Stomach (tissue), 19 donors: Measurements from ENCODE around the gene FCGR2B. TPM values are rescaled to one million over a fixed set of nuclear protein-coding genes. Genes with fewer than 3 reads are reported as not detected.
"Not testable (repeated sequence)": the region's sequence is repeated elsewhere in the genome, so short reads cannot be mapped to it uniquely, and the experiment has no call there.

Experiments used
- DNase-seq, 2 donors: peaks; one replicate each; pipeline versions ENCODE4 v3.0.0 to v3.0.0-alpha.2; 2013 to 2019
- H3K27ac ChIP-seq, 5 donors: fragments of 200-600 bp in 4 of 5; sonication (generic) in 4 of 5; one replicate each; pipeline ENCODE4 v1.5.1; 2013 to 2019; ENCODE audit warnings: mild to moderate bottlenecking in 1 of 5, moderate library complexity in 1 of 5
- H3K27me3 ChIP-seq, 3 donors: fragments of 200-600 bp; sonication (generic); one replicate each; pipeline ENCODE4 v1.5.1; 2017 to 2019; ENCODE audit warnings: mixed run types in 1 of 3
- H3K36me3 ChIP-seq, 4 donors: fragments of 200-600 bp; sonication (generic); 1 replicate in 3 of 4; 2 replicates in 1 of 4; pipeline ENCODE4 v1.5.1; 2016 to 2019
- H3K4me1 ChIP-seq, 4 donors: fragments of 200-600 bp; sonication (generic); one replicate each; pipeline ENCODE4 v1.5.1; 2016 to 2019
- H3K4me3 ChIP-seq, 4 donors: fragments of 200-600 bp; sonication (generic) in 3 of 4; one replicate each; pipeline ENCODE4 v1.5.1; 2016 to 2019; ENCODE audit warnings: mild to moderate bottlenecking in 1 of 4
- H3K9me3 ChIP-seq, 4 donors: fragments of 200-600 bp; sonication (generic); one replicate each; pipeline ENCODE4 v1.5.1; 2016 to 2019
- WGBS, 5 donors: extraction: QIAGEN DNeasy Blood & Tissue Kit in 3 of 5; methylation state at CpG; one replicate each; pipeline versions ENCODE4 v1.1.5 to v1.1.7; 2013 to 2018; 5-methylcytosine and 5-hydroxymethylcytosine counted together
- intact Hi-C: fragments of 100-400 bp; cut with DNase I; formaldehyde crosslinking; loops from one replicate; pipeline ENCODE4 v1.15.1; 2023; ENCODE audit warnings: low total_unique reads
- long read RNA-seq, 10 donors: transcript quantifications; one replicate each; lab custom pipeline, GENCODE V29; 2026
- polyA plus RNA-seq, 3 donors: library from polyadenylated mRNA; stranded (reverse); fragments of 200-250 nt; gene quantifications; one replicate each; pipeline ENCODE4 v1.2.3, GENCODE V29; 2013
- total RNA-seq, 5 donors: library from RNA; depleted of rRNA; stranded (reverse); fragments of >200 nt; gene quantifications; one replicate each; pipeline versions ENCODE4 v1.1.0 to v1.2.3, GENCODE V29; 2014 to 2016
- donor health status: healthy with polysubstance abuse.
- donor health status: Bipolar disorder and iron deficiency.
- donor health status: healthy.

FCGR2B gene
- total RNA-seq (10 to 100 TPM in 1 of 5 donors, 1 to 10 TPM in 3, under 1 TPM in 1; 0.58 to 16.9 (median 3.2) TPM), polyA plus RNA-seq (1 to 10 TPM; 2.0 to 2.2 (median 2.0) TPM)
- long read RNA-seq, donor 1, result 0 reads
- long read RNA-seq, donor 2, result 0 reads
- long read RNA-seq, donor 3, result 0 reads
- long read RNA-seq, donor 4, result 0 reads
- long read RNA-seq, donor 5, result 0 reads
- long read RNA-seq, donor 6, result 0 reads
- long read RNA-seq, donor 7, result 0 reads
- long read RNA-seq, donor 8, result 0 reads
- long read RNA-seq, donor 9, result 0 reads
- long read RNA-seq, donor 10, result 0 reads

DNA sequence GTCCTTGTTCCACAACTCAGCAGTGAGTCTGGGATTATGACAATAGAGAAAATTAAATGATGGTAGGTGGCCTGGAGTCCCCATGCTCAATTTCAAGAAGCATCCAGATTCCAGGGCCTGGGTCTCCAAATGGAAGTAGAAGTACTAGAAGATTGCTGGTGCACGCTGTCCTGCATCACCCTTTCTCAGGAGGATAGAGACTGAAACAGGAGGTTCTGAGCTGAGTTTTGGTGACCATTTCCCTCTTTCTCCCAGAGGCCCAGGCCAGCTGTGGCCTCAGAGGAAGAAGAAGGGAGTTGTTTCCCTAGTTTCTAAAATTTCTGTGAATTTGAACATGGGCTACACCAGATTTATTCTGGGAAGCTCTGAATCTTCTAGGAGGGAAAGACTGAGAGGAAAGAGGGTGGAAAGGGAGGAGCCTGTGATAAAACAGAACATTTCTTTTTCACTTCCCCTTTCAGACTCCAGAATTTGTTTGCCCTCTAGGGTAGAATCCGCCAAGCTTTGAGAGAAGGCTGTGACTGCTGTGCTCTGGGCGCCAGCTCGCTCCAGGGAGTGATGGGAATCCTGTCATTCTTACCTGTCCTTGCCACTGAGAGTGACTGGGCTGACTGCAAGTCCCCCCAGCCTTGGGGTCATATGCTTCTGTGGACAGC, at the start of gene FCGR2B:
Gene FCGR2B, plus strand, starts transcription at position 460 of the 656 bp plus-strand sequence. Its CDS starts 99 bp downstream, at position 559.
- H3K36me3 ChIP-seq, intact Hi-C loops, H3K4me3 ChIP-seq, H3K4me1 ChIP-seq, H3K27ac ChIP-seq, DNase-seq, H3K9me3 ChIP-seq, H3K27me3 ChIP-seq: not testable (repeated sequence)
- no CpG with 5 or more reads among the region's 4 CpGs for WGBS, 5 donors

DNA sequence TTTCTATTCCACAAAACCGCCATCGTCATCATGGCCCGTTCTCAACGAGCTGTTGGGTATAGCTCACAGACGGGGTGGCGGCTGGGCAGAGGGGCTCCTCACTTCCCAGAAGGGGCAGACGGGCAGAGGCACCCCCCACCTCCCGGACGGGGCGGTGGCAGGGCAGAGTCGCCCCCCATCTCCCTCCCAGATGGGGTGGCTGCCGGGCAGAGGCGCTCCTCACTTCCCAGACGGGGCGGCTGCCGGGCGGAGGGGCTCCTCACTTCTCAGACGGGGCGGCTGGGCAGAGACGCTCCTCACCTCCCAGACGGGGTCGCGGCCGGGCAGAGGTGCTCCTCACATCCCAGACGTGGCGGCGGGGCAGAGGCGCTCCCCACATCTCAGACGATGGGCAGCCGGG, 46.5 kb upstream of the FCGR2B start:
- DNase-seq, H3K9me3 ChIP-seq, H3K4me3 ChIP-seq, H3K27ac ChIP-seq, H3K4me1 ChIP-seq, intact Hi-C loops, H3K36me3 ChIP-seq: not testable (repeated sequence)
- 90 to 96% (median 92%) methylated on average over 10 to 30 of the region's 30 CpGs for WGBS, 5 donors
- peaks cover 0 to 13% (median 0%) of the 10 kb centered on the region in 3 donors for H3K27me3 ChIP-seq

DNA sequence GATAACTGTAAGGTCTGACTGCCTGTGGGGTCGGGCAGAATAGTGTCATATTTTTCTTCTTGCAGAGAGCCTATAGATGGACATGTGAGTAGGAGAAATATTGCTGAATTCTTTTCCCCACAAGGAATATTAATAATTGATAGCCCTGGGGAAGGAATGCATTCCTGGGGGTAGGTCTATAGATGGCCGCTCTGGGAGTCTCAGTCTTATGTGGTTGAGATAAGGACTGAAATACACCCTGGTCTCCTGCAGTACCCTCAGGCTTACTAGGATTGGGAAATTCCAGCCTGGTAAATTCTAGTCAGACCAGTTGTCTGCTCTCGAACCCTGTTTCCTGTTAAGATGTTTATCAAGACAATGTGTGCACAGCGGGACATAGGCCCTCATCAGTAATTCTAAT, 44.4 kb upstream of the FCGR2B start:
- H3K36me3 ChIP-seq, intact Hi-C loops: not testable (repeated sequence)

DNA sequence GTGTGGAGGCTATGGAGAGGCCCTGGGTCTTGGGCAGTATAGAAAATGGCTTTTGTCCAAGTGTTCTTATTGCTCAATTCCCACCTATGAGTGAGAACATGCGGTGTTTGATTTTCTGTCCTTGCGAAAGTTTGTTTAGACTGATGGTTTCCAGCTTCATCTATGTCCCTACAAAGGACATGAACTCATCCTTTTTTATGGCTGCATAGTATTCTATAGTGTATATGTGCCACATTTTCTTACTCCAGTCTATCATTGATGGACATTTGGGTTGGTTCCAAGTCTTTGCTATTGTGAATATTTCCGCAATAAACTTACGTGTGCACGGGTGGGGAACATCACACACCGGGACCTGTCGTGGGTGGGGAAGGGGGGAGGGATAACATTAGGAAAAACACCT, 42.5 kb upstream of the FCGR2B start:
- Histone ChIP-seq H3K4me1 (peaks cover 0 to 11% (median 3%) of the 10 kb centered on the region in 4 donors), H3K27me3 (peaks cover 0 to 20% (median 0%) of the 10 kb centered on the region in 3 donors)
- intact Hi-C loops, H3K9me3 ChIP-seq, H3K27ac ChIP-seq, H3K4me3 ChIP-seq, DNase-seq, H3K36me3 ChIP-seq: not testable (repeated sequence)
- WGBS, 5 donors, result 88 to 95% (median 94%) methylated on average over 7 of the region's 7 CpGs

More for the DNA sequence above, 44.4 kb upstream of the FCGR2B start:
- not testable (repeated sequence) for H3K9me3 ChIP-seq, DNase-seq, H3K4me3 ChIP-seq, H3K27ac ChIP-seq
- H3K4me1 ChIP-seq, result peaks cover 0 to 11% (median 3%) of the 10 kb centered on the region in 4 donors
- 87 to 96% (median 91%) methylated on average over 1 to 4 of the region's 4 CpGs for WGBS, 5 donors
- H3K27me3 ChIP-seq, result peaks cover 0 to 20% (median 0%) of the 10 kb centered on the region in 3 donors

DNA sequence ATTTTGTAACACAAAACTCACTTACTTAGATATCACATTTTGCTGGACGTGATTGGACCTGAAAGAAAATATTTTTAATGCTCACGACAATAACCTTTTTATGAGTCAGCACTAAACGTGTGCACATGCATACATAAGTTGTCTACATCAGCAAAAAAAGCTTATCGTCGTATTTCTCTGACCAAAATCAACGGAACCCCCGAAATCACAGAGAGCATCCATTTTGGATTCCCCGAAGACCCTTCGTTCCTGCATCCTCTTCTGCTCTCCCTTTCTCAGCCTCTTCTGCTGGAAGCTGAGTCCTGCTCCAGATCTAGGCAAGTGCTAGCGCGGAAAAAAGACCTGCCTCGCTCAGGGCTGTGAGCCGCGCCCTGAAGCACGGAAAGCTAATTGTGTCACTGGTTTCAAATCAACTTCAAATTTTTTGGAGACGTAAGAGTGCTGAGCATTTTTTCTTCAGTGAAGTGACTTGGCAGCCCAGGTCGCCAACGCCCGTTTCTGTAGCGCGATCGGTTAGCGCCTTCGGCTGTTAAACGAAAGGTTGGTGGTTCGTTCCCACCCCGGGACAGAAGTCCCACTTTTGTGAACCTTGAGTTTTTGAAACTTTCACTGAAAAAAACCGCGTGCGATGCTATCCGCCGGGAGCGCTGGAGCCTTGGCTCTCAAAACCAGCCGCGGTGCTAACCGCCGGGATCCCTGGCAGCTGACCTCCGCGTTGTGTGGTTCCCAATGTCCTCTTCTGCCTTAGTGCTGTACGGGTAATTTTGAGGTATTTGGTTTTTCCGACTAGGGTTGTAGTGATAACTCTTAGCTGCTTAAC, 41.6 kb upstream of the FCGR2B start:
- 4 to 5% (median 5%) methylated on average over 40 to 41 of the region's 41 CpGs for WGBS, 5 donors
- H3K36me3 ChIP-seq, H3K9me3 ChIP-seq, intact Hi-C loops: not testable (repeated sequence)
- DNase-seq, result peak; percentile 45 to 87
- peak overlapping the region; percentile 28 to 41 (median 34) for H3K4me3 ChIP-seq
- peaks cover 0 to 20% (median 0%) of the 10 kb centered on the region in 3 donors for H3K27me3 ChIP-seq
- peaks cover 0 to 11% (median 3%) of the 10 kb centered on the region in 4 donors for H3K4me1 ChIP-seq
- peak overlapping the region in 4 of 5 donors; percentile 42 to 54 (median 45) for H3K27ac ChIP-seq

DNA sequence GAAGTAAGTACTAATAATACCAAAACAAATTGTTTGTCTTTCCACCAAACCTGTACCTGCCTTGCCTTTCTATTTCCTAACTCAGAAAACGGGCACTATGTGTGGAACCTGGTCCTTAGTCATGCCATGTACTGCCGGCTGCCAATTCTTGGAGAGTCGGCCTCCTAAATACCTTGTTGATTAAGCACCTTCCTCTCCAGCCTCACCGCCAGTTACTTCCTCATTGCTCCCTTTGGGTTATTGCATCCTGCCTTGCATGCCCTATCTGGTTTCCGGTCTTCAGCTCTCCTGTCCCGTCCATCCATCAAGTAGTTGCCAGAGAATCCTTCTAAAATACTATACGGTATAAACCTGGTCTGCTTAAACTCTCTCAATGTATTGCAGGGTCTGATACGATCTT, 40.9 kb upstream of the FCGR2B start:
- DNase-seq, H3K9me3 ChIP-seq, intact Hi-C loops, H3K36me3 ChIP-seq: not testable (repeated sequence)
- Histone ChIP-seq H3K27ac (peak overlapping the region in 1 of 5 donors; percentile 46), H3K27me3 (peaks cover 0 to 20% (median 0%) of the 10 kb centered on the region in 3 donors), H3K4me1 (peaks cover 0 to 11% (median 3%) of the 10 kb centered on the region in 4 donors), H3K4me3 (peak overlapping the region in 2 of 4 donors; percentile 36 to 41)
- WGBS, 5 donors, result 46 to 64% (median 56%) methylated on average over 7 to 8 of the region's 8 CpGs

DNA sequence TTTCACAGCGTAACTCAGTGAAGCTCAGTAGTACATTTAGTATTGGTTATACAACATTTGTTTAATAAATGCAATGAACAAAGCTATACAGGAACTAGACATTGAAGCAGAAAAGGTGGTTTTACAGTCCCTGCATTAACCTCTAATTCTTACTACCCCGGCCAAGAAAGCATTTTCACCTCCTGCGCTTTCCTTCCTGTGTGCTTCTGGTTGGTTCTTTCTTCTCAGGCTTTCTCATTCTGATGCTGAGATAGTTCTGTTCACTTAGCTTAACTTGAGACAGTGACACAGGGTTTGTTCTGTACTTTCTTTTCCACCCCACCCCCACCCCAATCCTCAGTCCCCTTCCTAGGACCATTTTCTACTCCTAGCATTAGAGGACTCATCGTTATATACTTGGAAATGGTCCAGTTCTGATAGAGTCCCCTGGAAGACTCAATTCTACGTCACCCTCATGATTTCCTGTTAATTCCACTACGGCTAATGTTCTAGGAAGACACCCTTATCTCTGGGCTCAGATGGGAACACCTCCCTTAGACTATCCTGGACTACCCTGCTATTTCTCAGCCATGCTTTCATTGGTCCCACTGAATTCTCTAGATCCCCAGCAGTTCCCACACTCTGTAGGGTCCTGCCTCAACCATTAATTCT, 39.4 kb upstream of the FCGR2B start:
- not testable (repeated sequence) for H3K27ac ChIP-seq

DNA sequence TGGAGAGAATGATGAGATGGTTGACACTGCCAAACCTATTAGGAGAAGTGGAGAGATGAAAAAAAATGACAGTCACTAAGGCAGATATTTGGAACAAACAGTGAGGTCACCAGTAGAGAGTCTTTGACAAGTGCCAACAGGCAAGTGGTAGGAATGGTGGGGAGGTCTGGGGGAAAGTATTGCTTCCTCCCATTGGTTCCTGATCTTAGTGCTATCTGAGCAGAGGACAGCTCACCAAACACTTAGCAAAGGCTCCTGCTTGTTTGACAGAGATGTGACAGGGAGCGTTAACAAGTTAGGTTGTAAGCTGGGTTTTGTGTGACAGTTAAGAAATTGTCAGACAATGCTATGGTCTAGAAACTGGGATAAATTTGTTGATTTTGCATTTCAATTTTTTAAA, 38.3 kb upstream of the FCGR2B start:
- H3K4me3 ChIP-seq, H3K27ac ChIP-seq, H3K36me3 ChIP-seq, DNase-seq, intact Hi-C loops, H3K9me3 ChIP-seq: not testable (repeated sequence)
- peaks cover 0 to 20% (median 0%) of the 10 kb centered on the region in 3 donors for H3K27me3 ChIP-seq
- WGBS, 5 donors, result 73 to 92% (median 83%) methylated on average over 1 of the region's 1 CpG
- peaks cover 0 to 11% (median 3%) of the 10 kb centered on the region in 4 donors for H3K4me1 ChIP-seq

More for the DNA sequence above, 39.4 kb upstream of the FCGR2B start:
- H3K27me3 ChIP-seq, result peaks cover 0 to 20% (median 0%) of the 10 kb centered on the region in 3 donors
- H3K9me3 ChIP-seq, DNase-seq, H3K4me3 ChIP-seq, H3K36me3 ChIP-seq, intact Hi-C loops: not testable (repeated sequence)
- WGBS, 5 donors, result 52 to 70% (median 58%) methylated on average over 5 to 6 of the region's 6 CpGs
- H3K4me1 ChIP-seq, result peaks cover 0 to 11% (median 3%) of the 10 kb centered on the region in 4 donors

DNA sequence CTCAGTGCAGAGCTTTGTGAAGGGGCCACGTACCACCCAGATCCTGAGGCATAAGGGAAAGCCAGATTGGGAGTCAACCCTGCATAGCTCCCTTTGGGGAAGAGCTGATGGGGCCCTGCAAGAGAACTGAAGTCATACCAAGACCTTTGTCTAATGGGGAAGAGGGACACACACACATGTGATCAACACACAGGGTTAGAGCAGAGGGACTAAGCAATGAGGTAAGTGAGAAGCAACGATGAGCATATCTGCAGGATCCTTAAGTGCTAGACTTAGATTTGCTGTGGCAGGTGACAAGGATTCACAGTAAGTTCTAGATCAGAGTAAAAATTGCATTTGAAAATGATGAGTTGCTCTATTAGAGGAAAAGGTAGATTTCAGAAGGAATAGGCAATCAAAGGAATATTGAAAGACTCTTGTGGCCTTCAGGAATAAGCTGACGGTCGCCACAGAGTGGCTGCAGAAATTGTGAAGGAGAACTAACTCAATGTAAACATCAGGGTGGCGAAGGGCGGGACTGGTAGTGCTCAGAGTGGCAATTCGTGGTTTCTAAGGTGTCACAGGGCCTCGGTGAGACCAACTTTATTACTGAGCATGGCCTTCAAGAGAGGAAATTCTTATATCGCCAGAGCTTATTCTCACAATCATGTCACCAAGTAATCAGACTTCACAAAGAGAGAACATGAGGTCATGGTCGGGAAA, 36.3 kb upstream of the FCGR2B start:
- intact Hi-C loops, H3K4me1 ChIP-seq, H3K36me3 ChIP-seq, H3K27me3 ChIP-seq, DNase-seq, H3K9me3 ChIP-seq: not testable (repeated sequence)
- WGBS, 5 donors, result 63 to 80% (median 71%) methylated on average over 8 to 9 of the region's 10 CpGs
- Histone ChIP-seq H3K4me3 (peak overlapping the region in 1 of 4 donors; percentile 3), H3K27ac (peak overlapping the region in 1 of 5 donors; percentile 4)

DNA sequence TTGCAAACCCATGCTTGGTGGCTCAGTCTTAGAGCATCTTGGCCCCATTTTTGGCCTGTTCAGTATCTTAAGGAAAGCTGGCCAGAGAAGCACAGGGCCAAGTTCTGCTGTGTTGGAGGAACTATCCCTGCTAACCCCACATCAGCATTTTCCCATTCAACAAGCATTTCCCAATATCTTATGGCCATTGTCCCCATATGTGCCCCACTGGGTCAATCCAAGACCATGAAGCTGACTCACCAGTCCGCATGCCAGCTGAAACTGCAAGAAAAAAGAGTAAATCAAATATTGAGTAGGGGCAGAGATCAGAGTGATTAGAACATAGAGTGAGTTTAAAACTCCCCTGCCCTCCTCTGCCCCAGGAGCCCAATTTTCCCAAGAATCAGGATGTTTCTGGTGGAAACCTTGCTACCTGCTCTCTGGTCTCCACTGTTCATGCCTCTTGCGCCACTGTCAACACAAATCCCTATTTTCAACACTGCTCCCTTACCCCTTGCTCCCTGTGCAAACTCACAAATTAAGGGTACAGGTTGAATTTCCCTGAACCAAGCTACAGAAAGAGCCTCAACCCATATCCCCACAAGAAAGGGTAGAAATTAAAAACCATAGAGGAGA, 32.7 kb upstream of the FCGR2B start:
- H3K4me3 ChIP-seq, intact Hi-C loops, DNase-seq, H3K36me3 ChIP-seq, H3K27ac ChIP-seq, H3K27me3 ChIP-seq, H3K9me3 ChIP-seq, H3K4me1 ChIP-seq: not testable (repeated sequence)
- WGBS, 5 donors, result 79 to 91% (median 86%) methylated on average over 1 of the region's 2 CpGs
